ENCODE results near the gene KY.

KY gene

GRCh38 chr3:134660046-134660441 is 9.2 kb upstream of the KY start:
- no peak for TF ChIP-seq ZNF274 (IDR thresholded peaks at IDR 0.05; ENCODE audit: low read depth, low read length)
- H3K4me3 ChIP-seq (ENCODE audit: low read length): no peak overlapping the region

DNA sequence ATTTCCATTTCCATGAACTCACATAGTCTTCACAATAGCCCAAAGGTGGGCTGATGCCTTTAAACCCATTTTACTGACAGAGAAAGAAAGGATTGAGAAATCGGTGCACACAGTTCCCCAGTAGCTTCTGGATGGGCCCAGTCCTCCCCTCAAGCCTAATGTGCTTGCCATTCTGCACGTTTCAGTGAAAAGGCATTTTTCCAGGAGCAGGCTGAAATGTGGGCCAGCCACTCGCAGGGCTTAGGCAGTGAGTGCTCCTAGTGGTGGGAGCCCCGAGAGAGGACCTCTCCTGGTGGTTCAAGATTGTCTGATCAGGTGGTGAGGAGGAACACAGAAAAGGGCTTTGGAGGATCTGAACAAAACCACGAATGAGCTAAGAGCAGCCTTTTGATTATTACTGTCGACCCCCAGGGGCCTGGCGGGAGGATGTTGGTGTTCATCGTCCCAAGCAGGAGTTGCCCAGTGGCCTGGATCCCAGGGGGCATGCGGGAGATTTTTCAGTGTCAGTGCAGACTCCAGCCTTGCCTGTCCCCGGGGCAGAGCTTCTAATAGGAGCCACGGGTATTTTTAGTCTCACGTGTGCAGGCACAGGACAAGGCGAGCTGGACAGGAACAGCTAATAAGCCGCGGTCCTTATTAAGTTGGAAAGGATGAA is 8.7 kb upstream of the KY start:
- TF ChIP-seq ZNF274 (IDR thresholded peaks at IDR 0.05; ENCODE audit: low read depth, low read length): no peak
- H3K4me3 ChIP-seq (ENCODE audit: low read length): no peak overlapping the region

- no peak for TF ChIP-seq ZNF274 (IDR thresholded peaks at IDR 0.05; ENCODE audit: low read depth, low read length)
- H3K4me3 ChIP-seq (ENCODE audit: low read length): no peak overlapping the region
Observed at GRCh38 chr3:134658555-134658954, 7.7 kb upstream of the KY start.

GRCh38 chr3:134656211-134656800 is 5.5 kb upstream of the KY start:
- no peak for TF ChIP-seq ZNF274 (IDR thresholded peaks at IDR 0.05; ENCODE audit: low read depth, low read length)
- no peak overlapping the region for H3K4me3 ChIP-seq (ENCODE audit: low read length)

- TF ChIP-seq ZNF274 (IDR thresholded peaks at IDR 0.05; ENCODE audit: low read depth, low read length): no peak
- no peak overlapping the region for H3K4me3 ChIP-seq (ENCODE audit: low read length)
Observed at GRCh38 chr3:134655706-134656105, 4.9 kb upstream of the KY start.

DNA sequence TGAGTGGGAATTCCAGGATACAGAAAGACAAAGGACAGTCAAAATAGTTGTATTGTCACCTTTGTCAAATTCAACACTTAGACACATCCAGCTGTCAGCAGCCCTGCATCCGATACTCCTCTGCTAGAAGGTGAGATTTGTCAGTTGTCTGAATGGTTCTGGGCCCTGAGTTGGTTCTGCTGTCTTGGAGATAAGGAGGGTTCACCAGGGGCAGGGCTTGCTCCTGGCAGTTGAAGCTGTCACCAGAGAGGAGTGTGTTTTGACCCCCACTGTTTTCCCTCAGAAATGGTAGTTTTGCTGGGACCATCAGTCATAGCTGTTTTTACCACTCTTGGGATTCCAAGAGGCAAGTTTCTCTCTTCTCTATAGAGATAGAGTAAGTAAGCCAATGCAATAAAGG is 3.2 kb upstream of the KY start:
- no peak overlapping the region for H3K4me3 ChIP-seq (ENCODE audit: low read length)
- TF ChIP-seq ZNF274 (IDR thresholded peaks at IDR 0.05; ENCODE audit: low read depth, low read length): no peak

- H3K4me3 ChIP-seq (ENCODE audit: low read length): no peak overlapping the region
- TF ChIP-seq ZNF274 (IDR thresholded peaks at IDR 0.05; ENCODE audit: low read depth, low read length): no peak
Observed at GRCh38 chr3:134652886-134653630, 2.2 kb upstream of the KY start.

- H3K4me3 ChIP-seq (ENCODE audit: low read length): no peak overlapping the region
- no peak for TF ChIP-seq ZNF274 (IDR thresholded peaks at IDR 0.05; ENCODE audit: low read depth, low read length)
Observed at GRCh38 chr3:134652409-134652831, 1.6 kb upstream of the KY start.

DNA sequence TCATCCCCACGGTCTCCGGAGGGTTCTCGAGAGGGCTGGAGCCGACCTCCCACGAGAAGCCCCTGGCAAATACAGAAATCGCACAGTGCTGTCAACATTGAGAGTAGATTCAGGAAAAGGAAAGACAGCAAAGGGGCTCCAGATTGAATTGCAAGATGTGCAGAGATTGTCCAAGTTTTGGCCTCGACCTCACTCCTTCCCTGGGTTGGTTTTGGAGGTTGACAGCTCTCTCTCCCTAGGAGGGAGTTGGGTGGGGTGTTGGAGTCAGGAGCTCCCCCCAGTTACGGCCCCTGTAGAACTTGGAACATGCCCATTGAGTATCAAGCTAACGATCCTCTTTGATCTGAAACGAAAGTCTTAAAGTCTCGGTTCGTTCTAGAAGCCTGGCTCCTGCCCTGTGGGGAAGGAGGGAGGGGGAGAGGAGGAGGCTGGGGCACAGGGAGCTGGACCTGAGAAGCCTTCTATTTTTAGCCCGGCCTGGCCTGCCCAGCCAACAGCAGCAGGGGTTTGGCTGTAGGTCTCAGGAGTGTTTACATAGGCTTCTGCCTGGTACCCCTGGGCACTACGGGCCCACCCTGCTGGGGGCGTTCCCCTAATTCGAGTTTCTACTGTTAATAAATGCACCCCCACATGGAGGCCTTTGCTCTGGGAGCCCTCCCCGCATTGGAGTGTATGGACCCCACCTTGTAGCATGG is 672 bp upstream of the KY start:
- H3K4me3 ChIP-seq (ENCODE audit: low read length): no peak overlapping the region
- TF ChIP-seq ZNF274 (IDR thresholded peaks at IDR 0.05; ENCODE audit: low read depth, low read length): no peak

DNA sequence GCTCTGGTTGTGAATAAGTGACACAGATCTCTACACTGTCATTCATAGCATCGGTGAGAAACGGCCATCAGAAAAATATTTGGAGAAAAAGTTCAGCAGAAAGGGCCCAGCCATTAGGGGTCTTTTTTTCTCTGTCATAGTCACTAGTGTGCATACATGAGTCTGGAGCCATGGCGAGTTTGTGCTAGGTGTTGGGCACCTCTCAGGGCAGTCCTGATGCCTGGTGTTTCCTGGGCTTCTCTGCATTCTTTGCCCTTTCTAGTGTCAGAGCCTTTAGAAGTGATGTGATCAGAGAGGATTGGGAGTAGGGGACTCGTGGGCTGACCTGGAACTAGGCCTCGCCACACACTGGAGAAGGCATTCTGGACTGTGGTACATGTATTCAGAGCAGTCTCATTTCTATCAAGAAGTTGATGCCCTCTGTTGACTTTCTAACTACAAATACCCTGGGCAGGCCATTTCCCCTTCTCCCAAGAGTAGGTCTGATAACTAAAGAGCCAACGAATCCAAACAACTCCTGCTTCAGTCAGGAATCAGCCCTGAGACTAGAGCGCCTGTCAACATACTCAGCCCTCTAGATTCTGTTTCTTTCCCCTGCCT is 1.6 kb downstream of the KY start:
- no peak overlapping the region for H3K4me3 ChIP-seq (ENCODE audit: low read length)
- TF ChIP-seq ZNF274 (IDR thresholded peaks at IDR 0.05; ENCODE audit: low read depth, low read length): no peak

GRCh38 chr3:134647902-134648760 is 2.7 kb downstream of the KY start:
- no peak for TF ChIP-seq ZNF274 (IDR thresholded peaks at IDR 0.05; ENCODE audit: low read depth, low read length)
- H3K4me3 ChIP-seq (ENCODE audit: low read length): no peak overlapping the region

DNA sequence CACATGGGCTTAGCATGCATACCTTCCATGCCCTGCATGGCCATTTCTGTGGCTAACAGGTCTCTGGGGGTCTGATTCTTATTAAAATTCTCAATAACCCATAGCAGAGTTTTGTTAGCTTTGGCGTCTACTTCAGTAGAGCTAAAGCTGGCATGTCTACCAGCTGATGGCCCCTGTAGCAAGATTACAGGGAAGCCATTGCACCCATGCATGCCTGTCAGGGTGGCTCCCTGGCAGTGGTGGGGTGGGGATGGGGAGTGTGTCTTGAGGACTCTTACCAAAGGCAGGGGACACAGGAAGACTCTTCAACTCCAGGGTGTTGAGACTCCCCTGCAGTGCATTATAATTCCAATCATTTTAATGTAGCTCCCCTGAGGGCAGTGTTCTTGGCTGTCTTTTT is 4.7 kb downstream of the KY start:
- no peak overlapping the region for H3K4me3 ChIP-seq (ENCODE audit: low read length)
- no peak for TF ChIP-seq ZNF274 (IDR thresholded peaks at IDR 0.05; ENCODE audit: low read depth, low read length)

DNA sequence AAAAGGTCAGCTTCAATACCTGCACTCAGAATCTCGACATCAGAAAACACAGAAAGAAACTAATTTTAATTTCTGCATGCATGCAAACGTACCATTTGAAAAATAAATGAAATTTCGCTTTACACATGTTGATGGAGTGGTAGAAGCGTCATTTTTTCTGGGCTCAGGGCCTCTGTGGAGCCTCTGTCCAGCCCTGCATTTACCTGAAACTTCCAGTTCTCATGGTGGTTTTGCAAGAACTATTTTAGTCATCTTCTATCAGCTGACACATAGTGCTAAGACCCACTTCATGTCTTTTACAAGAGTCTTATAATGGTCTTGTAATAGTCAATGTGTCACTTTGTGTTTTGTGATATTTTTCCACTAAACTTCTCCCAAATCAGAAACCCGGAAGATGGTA is 5.3 kb downstream of the KY start:
- H3K4me3 ChIP-seq (ENCODE audit: low read length): no peak overlapping the region
- TF ChIP-seq ZNF274 (IDR thresholded peaks at IDR 0.05; ENCODE audit: low read depth, low read length): no peak
